Activated T-helper 17 cell treated with anti-CD3 and anti-CD28 coated beads, Interleukin-2, amount 50 U/mL, for 72 hours (primary cell): ENCODE results near the gene NPR2. TPM values are rescaled to one million over a fixed set of nuclear protein-coding genes. Genes with fewer than 3 reads are reported as not detected.

Experiments
- ATAC-seq: fragments of 150-1000 bp; cut with Tn5 transposase; replicated peaks from 2 replicates; pipeline ENCODE4 v1.10.0; 2021; ENCODE audit warnings: mild to moderate bottlenecking, moderate library complexity
- H3K27ac Mint-ChIP-seq: one replicate; pipeline ENCODE4 v1.8.0; 2022; ENCODE audit warnings: mixed read lengths
- H3K27me3 Mint-ChIP-seq: one replicate; pipeline ENCODE4 v1.8.0; 2022; ENCODE audit warnings: mixed read lengths
- H3K36me3 Mint-ChIP-seq: one replicate; pipeline ENCODE4 v1.8.0; 2022; ENCODE audit warnings: low read depth, mild to moderate bottlenecking, mixed read lengths
- H3K4me1 Mint-ChIP-seq: one replicate; pipeline ENCODE4 v1.8.0; 2022; ENCODE audit warnings: mixed read lengths
- H3K4me3 Mint-ChIP-seq: one replicate; pipeline ENCODE4 v1.8.0; 2022; ENCODE audit warnings: mild to moderate bottlenecking, mixed read lengths
- H3K9me3 Mint-ChIP-seq: one replicate; pipeline ENCODE4 v1.8.0; 2022; ENCODE audit warnings: mixed read lengths
- total RNA-seq, 2 donors: library from RNA; stranded (reverse); gene quantifications; one replicate each; pipeline ENCODE4 v1.2.3, GENCODE V29; 2022

The NPR2 gene
- total RNA-seq, 2 donors from 2014 or later, result 11.1 to 11.6 TPM

- peaks cover 60% of the 10 kb centered on the region for H3K36me3 Mint-ChIP-seq
- no peaks in the 10 kb centered on the region for H3K9me3 Mint-ChIP-seq
- ATAC-seq, result peak; percentile 85
- peaks cover 26% of the 10 kb centered on the region for H3K4me1 Mint-ChIP-seq
- H3K27me3 Mint-ChIP-seq, result no peaks in the 10 kb centered on the region
- peak overlapping the region; percentile 97 for H3K27ac Mint-ChIP-seq
- H3K4me3 Mint-ChIP-seq, result peak overlapping the region; percentile 98
These were observed 34.8 kb upstream of the NPR2 start for GRCh38 chr9:35756275-35757225.

GRCh38 chr9:35757226-35757891 lies 34.0 kb upstream of the NPR2 start:
- Mint-ChIP-seq H3K4me3 (peak overlapping the region; percentile 98), H3K4me1 (peaks cover 23% of the 10 kb centered on the region), H3K9me3 (no peaks in the 10 kb centered on the region), H3K27me3 (no peaks in the 10 kb centered on the region), H3K36me3 (peaks cover 55% of the 10 kb centered on the region), H3K27ac (peak overlapping the region; percentile 97)
- ATAC-seq, result peak; percentile 68

- peak overlapping the region; percentile 98 for H3K4me3 Mint-ChIP-seq
- peaks cover 21% of the 10 kb centered on the region for H3K4me1 Mint-ChIP-seq
- peaks cover 50% of the 10 kb centered on the region for H3K36me3 Mint-ChIP-seq
- H3K9me3 Mint-ChIP-seq, result no peaks in the 10 kb centered on the region
- ATAC-seq, result no peak
- peak overlapping the region; percentile 97 for H3K27ac Mint-ChIP-seq
- H3K27me3 Mint-ChIP-seq, result no peaks in the 10 kb centered on the region
These were observed 33.5 kb upstream of the NPR2 start for GRCh38 chr9:35757892-35758275.

- Mint-ChIP-seq H3K27ac (peak overlapping the region; percentile 97), H3K36me3 (peaks cover 43% of the 10 kb centered on the region), H3K27me3 (no peaks in the 10 kb centered on the region)
These were observed 32.8 kb upstream of the NPR2 start for GRCh38 chr9:35758475-35759050.

GRCh38 chr9:35759795-35760194 lies 31.6 kb upstream of the NPR2 start:
- no peak overlapping the region for H3K27ac Mint-ChIP-seq
- H3K4me1 Mint-ChIP-seq, result peaks cover 17% of the 10 kb centered on the region
- H3K27me3 Mint-ChIP-seq, result no peaks in the 10 kb centered on the region

More at GRCh38 chr9:35758475-35759050, 32.8 kb upstream of the NPR2 start:
- Mint-ChIP-seq H3K9me3 (no peaks in the 10 kb centered on the region), H3K4me3 (peak overlapping the region; percentile 98), H3K4me1 (peaks cover 21% of the 10 kb centered on the region)
- ATAC-seq, result no peak

GRCh38 chr9:35760651-35761050 lies 30.7 kb upstream of the NPR2 start:
- Mint-ChIP-seq H3K4me3 (no peak overlapping the region), H3K4me1 (peaks cover 17% of the 10 kb centered on the region), H3K27ac (no peak overlapping the region), H3K9me3 (no peaks in the 10 kb centered on the region), H3K27me3 (no peaks in the 10 kb centered on the region), H3K36me3 (peaks cover 36% of the 10 kb centered on the region)
- no peak for ATAC-seq

More at GRCh38 chr9:35759795-35760194, 31.6 kb upstream of the NPR2 start:
- Mint-ChIP-seq H3K9me3 (no peaks in the 10 kb centered on the region), H3K4me3 (peak overlapping the region; percentile 16), H3K36me3 (peaks cover 36% of the 10 kb centered on the region)
- ATAC-seq, result no peak

- Mint-ChIP-seq H3K27ac (peak overlapping the region; percentile 23), H3K27me3 (no peaks in the 10 kb centered on the region), H3K36me3 (peaks cover 23% of the 10 kb centered on the region), H3K4me1 (peaks cover 13% of the 10 kb centered on the region), H3K9me3 (no peaks in the 10 kb centered on the region), H3K4me3 (no peak overlapping the region)
- no peak for ATAC-seq
These were observed 28.2 kb upstream of the NPR2 start for GRCh38 chr9:35763181-35763580.

- peaks cover 8% of the 10 kb centered on the region for H3K4me1 Mint-ChIP-seq
- no peaks in the 10 kb centered on the region for H3K9me3 Mint-ChIP-seq
- no peak overlapping the region for H3K27ac Mint-ChIP-seq
- H3K36me3 Mint-ChIP-seq, result peaks cover 19% of the 10 kb centered on the region
- no peak for ATAC-seq
- no peak overlapping the region for H3K4me3 Mint-ChIP-seq
- H3K27me3 Mint-ChIP-seq, result no peaks in the 10 kb centered on the region
These were observed 27.6 kb upstream of the NPR2 start for GRCh38 chr9:35763803-35764202.

GRCh38 chr9:35766997-35767396 lies 24.4 kb upstream of the NPR2 start:
- no peak for ATAC-seq
- Mint-ChIP-seq H3K36me3 (no peaks in the 10 kb centered on the region), H3K4me1 (no peaks in the 10 kb centered on the region), H3K9me3 (no peaks in the 10 kb centered on the region), H3K27ac (no peak overlapping the region), H3K27me3 (no peaks in the 10 kb centered on the region), H3K4me3 (no peak overlapping the region)

GRCh38 chr9:35767458-35767857 lies 23.9 kb upstream of the NPR2 start:
- Mint-ChIP-seq H3K4me3 (no peak overlapping the region), H3K4me1 (no peaks in the 10 kb centered on the region), H3K27me3 (no peaks in the 10 kb centered on the region), H3K36me3 (no peaks in the 10 kb centered on the region), H3K9me3 (no peaks in the 10 kb centered on the region), H3K27ac (no peak overlapping the region)
- ATAC-seq, result no peak

- no peaks in the 10 kb centered on the region for H3K27me3 Mint-ChIP-seq
- no peaks in the 10 kb centered on the region for H3K4me1 Mint-ChIP-seq
- ATAC-seq, result no peak
- H3K36me3 Mint-ChIP-seq, result peaks cover 3% of the 10 kb centered on the region
- H3K4me3 Mint-ChIP-seq, result no peak overlapping the region
- no peak overlapping the region for H3K27ac Mint-ChIP-seq
- H3K9me3 Mint-ChIP-seq, result no peaks in the 10 kb centered on the region
These were observed 21.6 kb upstream of the NPR2 start for GRCh38 chr9:35769763-35770162.

GRCh38 chr9:35771075-35771433 lies 20.3 kb upstream of the NPR2 start:
- Mint-ChIP-seq H3K36me3 (peaks cover 7% of the 10 kb centered on the region), H3K27me3 (no peaks in the 10 kb centered on the region), H3K27ac (no peak overlapping the region), H3K4me3 (no peak overlapping the region), H3K4me1 (no peaks in the 10 kb centered on the region), H3K9me3 (no peaks in the 10 kb centered on the region)
- no peak for ATAC-seq

- ATAC-seq, result no peak
- Mint-ChIP-seq H3K9me3 (no peaks in the 10 kb centered on the region), H3K27me3 (no peaks in the 10 kb centered on the region), H3K27ac (no peak overlapping the region), H3K4me3 (no peak overlapping the region), H3K36me3 (peaks cover 7% of the 10 kb centered on the region), H3K4me1 (no peaks in the 10 kb centered on the region)
These were observed 19.9 kb upstream of the NPR2 start for GRCh38 chr9:35771534-35771933.

GRCh38 chr9:35771943-35772342 lies 19.4 kb upstream of the NPR2 start:
- no peak overlapping the region for H3K27ac Mint-ChIP-seq

More at GRCh38 chr9:35771943-35772342, 19.4 kb upstream of the NPR2 start:
- no peak for ATAC-seq
- H3K4me3 Mint-ChIP-seq, result no peak overlapping the region
- peaks cover 7% of the 10 kb centered on the region for H3K36me3 Mint-ChIP-seq
- no peaks in the 10 kb centered on the region for H3K27me3 Mint-ChIP-seq
- no peaks in the 10 kb centered on the region for H3K4me1 Mint-ChIP-seq
- no peaks in the 10 kb centered on the region for H3K9me3 Mint-ChIP-seq
